Globus pallidus (tissue), 1 donor: ENCODE results near the gene ZNF469.

Experiments used
- DNase-seq: peaks from one replicate; pipeline ENCODE4 v3.0.0-alpha.2; 2015; ENCODE audit warnings: low spot score

The ZNF469 gene, protein sequence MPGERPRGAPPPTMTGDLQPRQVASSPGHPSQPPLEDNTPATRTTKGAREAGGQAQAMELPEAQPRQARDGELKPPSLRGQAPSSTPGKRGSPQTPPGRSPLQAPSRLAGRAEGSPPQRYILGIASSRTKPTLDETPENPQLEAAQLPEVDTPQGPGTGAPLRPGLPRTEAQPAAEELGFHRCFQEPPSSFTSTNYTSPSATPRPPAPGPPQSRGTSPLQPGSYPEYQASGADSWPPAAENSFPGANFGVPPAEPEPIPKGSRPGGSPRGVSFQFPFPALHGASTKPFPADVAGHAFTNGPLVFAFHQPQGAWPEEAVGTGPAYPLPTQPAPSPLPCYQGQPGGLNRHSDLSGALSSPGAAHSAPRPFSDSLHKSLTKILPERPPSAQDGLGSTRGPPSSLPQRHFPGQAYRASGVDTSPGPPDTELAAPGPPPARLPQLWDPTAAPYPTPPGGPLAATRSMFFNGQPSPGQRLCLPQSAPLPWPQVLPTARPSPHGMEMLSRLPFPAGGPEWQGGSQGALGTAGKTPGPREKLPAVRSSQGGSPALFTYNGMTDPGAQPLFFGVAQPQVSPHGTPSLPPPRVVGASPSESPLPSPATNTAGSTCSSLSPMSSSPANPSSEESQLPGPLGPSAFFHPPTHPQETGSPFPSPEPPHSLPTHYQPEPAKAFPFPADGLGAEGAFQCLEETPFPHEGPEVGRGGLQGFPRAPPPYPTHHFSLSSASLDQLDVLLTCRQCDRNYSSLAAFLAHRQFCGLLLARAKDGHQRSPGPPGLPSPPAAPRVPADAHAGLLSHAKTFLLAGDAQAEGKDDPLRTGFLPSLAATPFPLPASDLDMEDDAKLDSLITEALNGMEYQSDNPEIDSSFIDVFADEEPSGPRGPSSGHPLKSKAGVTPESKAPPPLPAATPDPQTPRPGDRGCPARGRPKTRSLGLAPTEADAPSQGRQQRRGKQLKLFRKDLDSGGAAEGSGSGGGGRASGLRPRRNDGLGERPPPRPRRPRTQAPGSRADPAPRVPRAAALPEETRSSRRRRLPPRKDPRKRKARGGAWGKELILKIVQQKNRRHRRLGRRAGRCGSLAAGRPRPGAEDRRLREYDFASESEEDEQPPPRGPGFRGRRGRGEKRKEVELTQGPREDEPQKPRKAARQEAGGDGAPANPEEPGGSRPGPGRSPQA (N-terminal part only)

DNA sequence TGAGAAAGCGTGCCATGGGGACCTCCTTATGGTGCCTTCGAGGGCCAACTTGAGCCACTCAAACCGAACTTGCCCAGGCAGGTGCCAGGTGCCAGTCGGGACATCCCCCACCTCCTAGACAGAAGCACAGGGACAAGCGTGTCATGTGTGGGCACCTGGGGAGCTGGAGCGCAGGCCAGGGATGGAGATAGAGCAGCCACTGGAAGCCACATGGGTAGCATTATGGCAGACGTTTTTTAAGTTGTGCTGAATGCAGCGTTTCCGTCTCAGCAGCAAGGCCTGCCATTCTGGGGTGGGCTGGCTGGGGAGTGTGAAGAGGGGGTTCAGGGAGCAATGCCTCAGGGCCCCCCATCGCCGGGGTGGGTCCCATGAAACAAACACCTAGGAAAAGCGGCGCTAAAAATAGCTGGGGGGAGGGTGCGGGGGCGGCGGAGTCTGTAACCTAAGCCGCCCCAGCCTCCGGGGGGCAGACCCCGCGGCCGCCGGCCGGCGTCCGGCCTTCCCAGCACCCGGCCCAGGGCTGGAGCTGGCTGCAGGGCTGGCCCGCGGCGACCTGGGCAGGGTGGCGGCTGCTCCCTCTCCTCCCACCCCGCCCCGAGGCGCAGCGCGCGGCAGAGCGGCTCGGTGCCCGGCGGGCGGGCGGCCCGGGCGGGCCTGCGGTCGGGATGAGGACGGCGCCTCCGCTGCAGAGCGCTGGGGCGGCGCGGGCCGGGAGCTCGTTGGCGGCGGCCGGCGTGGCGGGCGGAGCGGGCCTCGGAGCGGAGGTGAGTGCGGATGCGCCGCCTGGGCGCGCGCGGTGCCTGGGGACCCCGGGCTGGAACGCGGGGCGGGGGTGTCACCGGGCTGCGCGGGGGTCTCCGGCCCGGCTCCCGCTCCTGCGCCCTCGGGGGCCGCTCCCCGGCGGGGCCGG, at the start of gene ZNF469:
TSS of gene ZNF469 (plus strand) at position 469 of the 910 bp plus-strand sequence. CDS start 44,512 bp downstream, outside the sequence.
- no peak for DNase-seq

DNA sequence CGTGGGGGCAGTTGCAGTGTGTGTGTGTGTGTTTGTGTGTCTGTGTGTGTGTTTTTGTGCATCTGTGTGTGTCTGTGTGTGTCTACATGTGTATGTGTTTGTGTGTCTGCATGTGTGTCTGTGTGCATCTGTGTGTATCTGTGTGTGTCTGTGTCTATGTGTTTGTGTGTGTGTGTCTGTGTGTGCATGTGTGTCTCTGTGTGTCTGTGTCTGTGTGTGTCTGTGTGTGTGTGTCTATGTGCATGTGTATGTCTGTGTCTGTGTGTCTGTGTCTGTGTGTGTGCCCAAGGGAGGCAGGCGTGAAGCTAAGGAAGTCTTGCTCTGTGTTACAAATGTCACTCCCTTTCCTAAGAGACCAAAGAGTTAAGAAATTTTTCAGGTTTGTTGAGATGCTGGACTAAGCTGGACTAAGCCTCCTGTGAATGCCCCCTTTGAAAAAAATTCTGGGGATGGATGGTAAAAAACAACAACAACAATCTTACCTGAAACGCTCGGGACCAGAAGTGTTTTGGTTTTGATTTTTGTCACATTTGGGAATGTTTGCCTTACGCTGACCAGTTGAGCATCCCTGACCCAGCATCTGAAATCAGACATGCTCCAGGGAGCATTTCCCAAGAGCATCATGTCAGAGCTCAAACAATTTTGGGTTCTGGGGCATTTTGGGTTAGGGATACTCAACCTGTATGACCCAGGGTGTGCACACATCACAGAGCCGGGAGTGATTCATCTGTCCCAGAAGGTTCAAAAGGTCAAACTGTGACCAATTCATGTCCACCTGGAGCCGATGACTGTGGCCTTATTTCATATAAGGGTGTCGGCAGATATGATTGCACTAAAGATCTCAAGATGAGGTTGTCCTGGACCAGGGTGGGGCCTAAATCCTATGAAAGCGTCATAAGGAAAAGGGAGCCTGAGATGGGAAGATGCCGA, 48.6 kb upstream of the ZNF469 start:
- DNase-seq, result no peak

DNA sequence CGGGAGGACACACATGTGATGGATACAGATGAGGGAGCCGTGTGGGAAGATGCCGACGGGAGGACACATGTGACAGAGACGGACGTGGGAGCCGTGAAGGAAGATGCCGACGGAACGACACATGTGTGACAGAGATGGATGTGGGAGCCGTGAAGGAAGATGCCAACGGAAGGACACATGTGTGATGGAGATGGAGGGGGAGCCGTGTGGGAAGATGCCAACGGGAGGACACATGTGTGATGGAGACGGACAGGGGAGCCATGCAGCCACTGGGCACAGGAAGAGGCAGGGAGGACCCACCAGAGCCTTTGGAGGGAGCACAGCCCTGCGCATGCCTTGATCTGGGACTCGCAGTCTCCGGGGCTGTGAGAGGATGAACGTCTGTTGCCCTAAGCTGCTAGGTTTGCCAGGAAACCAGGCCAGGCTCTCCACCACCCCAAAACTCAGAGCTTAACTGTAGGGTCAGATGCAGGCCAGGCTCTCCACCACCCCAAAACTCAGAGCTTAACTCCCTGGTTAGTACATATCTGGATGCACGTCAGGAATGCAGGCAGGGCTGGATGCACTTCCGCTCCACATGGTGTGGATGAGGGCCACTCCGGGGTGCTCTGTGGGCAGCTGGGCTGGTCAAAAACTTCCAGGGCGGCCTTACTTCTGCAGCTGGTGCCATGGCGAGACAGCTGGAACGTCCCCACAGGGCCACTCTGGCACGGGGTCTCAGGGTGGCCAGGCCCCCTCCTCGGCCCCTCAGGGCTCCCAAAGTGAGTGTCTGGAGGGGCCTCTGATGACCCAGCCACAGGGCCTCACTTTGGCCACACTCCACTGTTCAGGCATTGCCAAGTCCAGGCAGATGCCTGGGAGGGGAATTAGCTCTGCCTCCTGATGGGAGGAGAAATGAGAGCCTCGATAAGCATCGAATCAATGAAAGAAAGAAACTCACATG, 47.7 kb upstream of the ZNF469 start:
- no peak for DNase-seq

- DNase-seq, result no peak
These were observed 45.7 kb upstream of the ZNF469 start for GRCh38 chr16:88337021-88337420.

DNA sequence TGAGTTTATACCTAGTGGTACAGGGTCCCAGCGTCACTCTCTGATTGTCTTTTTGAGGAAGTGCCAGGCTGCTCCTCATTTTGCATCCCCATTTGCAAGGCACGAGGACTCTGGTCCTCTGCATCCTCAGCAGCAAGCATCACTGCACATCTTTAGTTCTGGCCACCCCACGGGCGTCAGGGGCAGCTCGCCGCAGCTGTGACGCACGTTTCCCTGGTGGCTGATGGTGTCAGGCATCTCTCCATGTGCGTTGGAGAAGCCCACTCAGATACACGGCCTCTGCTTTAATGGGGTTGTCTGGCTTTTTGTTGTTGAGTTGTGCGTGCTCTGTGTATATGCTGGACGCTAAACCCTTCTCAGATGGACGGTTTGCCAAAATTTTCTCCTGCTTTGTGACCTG, 45.2 kb upstream of the ZNF469 start:
- no peak for DNase-seq

GRCh38 chr16:88338111-88338510, 44.6 kb upstream of the ZNF469 start:
- no peak for DNase-seq

- DNase-seq, result no peak
These were observed 43.9 kb upstream of the ZNF469 start for GRCh38 chr16:88338896-88339295.

DNA sequence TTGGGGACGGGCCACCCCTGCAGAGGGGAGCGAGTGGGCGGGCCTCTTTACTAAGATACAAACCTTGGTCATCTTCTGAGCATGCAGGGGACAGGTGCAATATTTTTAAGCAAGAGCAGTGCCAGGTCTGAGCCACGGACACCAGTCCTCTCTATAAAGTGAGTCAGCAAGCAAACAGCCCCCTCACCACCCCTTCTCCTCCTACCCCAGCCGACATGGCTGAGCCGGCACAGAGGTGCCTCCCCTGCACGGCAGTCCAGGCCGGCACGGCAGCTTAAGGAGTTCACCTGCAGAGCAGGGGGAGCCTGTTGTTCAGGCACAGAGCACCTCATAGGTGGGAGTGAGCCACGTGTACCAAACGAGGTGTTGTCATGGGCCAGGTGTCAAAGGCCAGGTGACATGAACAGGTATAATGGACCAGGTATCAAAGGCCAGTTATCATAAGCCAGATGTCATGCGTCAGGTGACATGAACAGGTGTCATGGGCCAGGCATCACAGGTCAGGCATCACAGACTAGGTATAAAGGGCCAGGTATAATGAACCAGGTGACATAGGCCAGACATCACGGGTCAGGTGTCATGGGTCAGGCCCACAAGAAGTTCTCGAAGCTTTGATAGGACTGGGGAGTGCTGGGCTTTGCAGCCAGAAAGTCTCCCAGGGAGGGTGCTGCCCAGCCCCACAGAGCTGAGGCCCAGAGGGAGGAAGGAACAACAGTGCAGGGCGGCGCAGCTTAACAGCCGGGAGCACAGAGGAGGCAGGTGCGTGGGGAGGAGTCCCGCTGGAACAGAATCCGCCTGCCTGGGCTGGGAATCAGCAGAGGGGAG, 42.6 kb upstream of the ZNF469 start:
- DNase-seq, result no peak

DNA sequence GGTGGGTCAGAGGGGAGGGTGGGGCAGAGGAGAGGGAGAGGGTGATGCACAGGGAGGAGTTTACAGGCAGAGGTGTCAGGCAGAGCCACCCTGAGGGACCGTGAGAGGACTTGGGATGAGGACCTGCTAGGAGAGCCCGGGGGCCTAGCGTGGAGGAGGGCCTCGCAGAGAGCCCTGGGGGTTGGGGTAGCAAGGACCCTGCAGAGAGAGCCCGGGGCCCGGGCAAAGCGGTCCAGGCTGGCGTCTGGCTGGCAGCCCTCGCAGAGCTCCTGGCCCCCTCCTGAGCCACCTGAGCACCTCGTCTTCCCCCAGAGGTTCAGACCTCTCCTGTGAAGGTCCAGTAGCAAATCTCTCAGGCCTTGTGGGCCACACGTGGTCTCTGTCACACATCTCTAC, 42.0 kb upstream of the ZNF469 start:
- DNase-seq, result no peak

- no peak for DNase-seq
These were observed 41.0 kb upstream of the ZNF469 start for GRCh38 chr16:88341551-88342290.

- no peak for DNase-seq
These were observed 40.3 kb upstream of the ZNF469 start for GRCh38 chr16:88342491-88342890.

- no peak for DNase-seq
These were observed 39.4 kb upstream of the ZNF469 start for GRCh38 chr16:88343271-88343791.

- no peak for DNase-seq
These were observed 38.2 kb upstream of the ZNF469 start for GRCh38 chr16:88344411-88345030.

- DNase-seq, result no peak
These were observed 37.6 kb upstream of the ZNF469 start for GRCh38 chr16:88345031-88345720.

GRCh38 chr16:88345721-88346560, 36.8 kb upstream of the ZNF469 start:
- DNase-seq, result no peak
